Right lobe of liver (tissue), 4 donors: ENCODE results near the gene EPHB6.

Experiments used
- POLR2A ChIP-seq: fragments of 450-650 bp; IDR thresholded peaks from one replicate; pipeline ENCODE4 v1.6.1; 2017; ENCODE audit warnings: antibody characterized with exemption, mild to moderate bottlenecking
- TF ChIP-seq, protein P1 (sequence below), 4 donors: fragments of 200-600 bp in 3 of 4; fragments of 450-650 bp in 1 of 4; IDR thresholded peaks; one replicate each; pipeline versions ENCODE4 v1.5.1 to v1.8.0; 2016 to 2022; ENCODE audit warnings: antibody characterized with exemption in 4 of 4, mild to moderate bottlenecking in 2 of 4
- donor health status: DM: no; HTN: no; CAD: no.
- donor health status: DM: no; HTN: no; CAD: no.
- donor health status: DM: no; HTN: yes; CAD: no.

DNA sequence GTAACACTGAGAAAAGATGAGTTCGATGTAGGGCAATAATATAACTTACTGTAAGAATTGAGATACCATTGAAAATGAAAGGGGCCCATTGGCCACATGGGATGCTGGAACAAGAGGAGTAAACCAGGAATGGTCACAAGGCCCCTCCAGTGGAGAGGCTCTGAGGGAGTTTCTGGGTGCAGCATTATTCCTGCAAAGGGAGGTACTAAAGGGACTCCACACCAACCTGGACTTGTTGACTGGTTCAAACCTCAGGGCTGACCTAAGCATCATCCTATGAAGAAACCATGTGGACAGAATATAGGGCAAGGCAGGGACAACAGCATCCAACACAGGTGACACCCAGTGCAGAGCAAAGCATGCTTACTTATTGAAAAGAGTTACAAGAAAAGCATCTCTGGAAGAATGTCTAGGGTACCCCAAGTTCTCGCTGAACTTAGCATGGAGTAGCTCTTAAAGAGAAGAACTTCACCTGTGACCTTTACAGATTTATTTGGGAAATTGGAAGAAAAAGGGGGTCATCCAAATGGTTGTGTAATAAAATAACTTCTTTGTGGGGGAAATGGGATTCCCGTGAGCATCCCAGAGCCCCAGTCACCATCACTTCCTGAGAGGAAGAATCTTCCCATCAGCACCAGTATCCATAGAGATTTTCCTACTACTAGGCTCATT lies 49.4 kb upstream of the EPHB6 start:
- no peak for TF ChIP-seq POLR2A
- TF ChIP-seq, protein P1, sequence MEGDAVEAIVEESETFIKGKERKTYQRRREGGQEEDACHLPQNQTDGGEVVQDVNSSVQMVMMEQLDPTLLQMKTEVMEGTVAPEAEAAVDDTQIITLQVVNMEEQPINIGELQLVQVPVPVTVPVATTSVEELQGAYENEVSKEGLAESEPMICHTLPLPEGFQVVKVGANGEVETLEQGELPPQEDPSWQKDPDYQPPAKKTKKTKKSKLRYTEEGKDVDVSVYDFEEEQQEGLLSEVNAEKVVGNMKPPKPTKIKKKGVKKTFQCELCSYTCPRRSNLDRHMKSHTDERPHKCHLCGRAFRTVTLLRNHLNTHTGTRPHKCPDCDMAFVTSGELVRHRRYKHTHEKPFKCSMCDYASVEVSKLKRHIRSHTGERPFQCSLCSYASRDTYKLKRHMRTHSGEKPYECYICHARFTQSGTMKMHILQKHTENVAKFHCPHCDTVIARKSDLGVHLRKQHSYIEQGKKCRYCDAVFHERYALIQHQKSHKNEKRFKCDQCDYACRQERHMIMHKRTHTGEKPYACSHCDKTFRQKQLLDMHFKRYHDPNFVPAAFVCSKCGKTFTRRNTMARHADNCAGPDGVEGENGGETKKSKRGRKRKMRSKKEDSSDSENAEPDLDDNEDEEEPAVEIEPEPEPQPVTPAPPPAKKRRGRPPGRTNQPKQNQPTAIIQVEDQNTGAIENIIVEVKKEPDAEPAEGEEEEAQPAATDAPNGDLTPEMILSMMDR (IDR thresholded peaks at IDR 0.05) = no peak
